Adipose tissue (tissue), 3 donors: ENCODE measurements around the gene GPX2. TPM values are rescaled to one million over a fixed set of nuclear protein-coding genes. Genes with fewer than 3 reads are reported as not detected.
"Not testable (repeated sequence)": the region's sequence is repeated elsewhere in the genome, so short reads cannot be mapped to it uniquely, and the experiment has no call there.

ENCODE experiments used
- H3K27ac ChIP-seq: one replicate; pipeline ENCODE4 v1.5.1; 2013; ENCODE audit warnings: low read depth, low read length
- WGBS, 3 donors: extraction: QIAGEN DNeasy Blood & Tissue Kit; methylation state at CpG; one replicate each; pipeline ENCODE4 v1.1.7; 2013; 5-methylcytosine and 5-hydroxymethylcytosine counted together
- polyA plus RNA-seq, 3 donors: library from polyadenylated mRNA; stranded (reverse); fragments of 200-250 nt; gene quantifications; one replicate each; pipeline ENCODE4 v1.2.3, GENCODE V29; 2013
- donor health status: healthy with polysubstance abuse.
- donor health status: Bipolar disorder and iron deficiency.
- donor health status: healthy.

The GPX2 gene
- polyA plus RNA-seq, 3 donors: 2.9 to 24.8 (median 3.3) TPM

- no peak overlapping the region for H3K27ac ChIP-seq
- WGBS, 3 donors: 78 to 87% (median 78%) methylated on average over 4 of the region's 4 CpGs
Measured at GRCh38 chr14:64926398-64926995, 16.0 kb downstream of the GPX2 start.

- 84 to 91% (median 91%) methylated on average over 3 of the region's 3 CpGs for WGBS, 3 donors
Measured at GRCh38 chr14:64923015-64923414, 19.5 kb downstream of the GPX2 start.

GRCh38 chr14:64920465-64920864 lies 22.1 kb downstream of the GPX2 start:
- no peak overlapping the region for H3K27ac ChIP-seq
- 69 to 84% (median 74%) methylated on average over 2 of the region's 2 CpGs for WGBS, 3 donors

More at GRCh38 chr14:64923015-64923414, 19.5 kb downstream of the GPX2 start:
- H3K27ac ChIP-seq: no peak overlapping the region

- no peak overlapping the region for H3K27ac ChIP-seq
- WGBS, 3 donors: 78 to 93% (median 89%) methylated on average over 5 of the region's 5 CpGs
Measured at GRCh38 chr14:64919618-64920017, 22.9 kb downstream of the GPX2 start.

GRCh38 chr14:64919215-64919614 lies 23.3 kb downstream of the GPX2 start:
- H3K27ac ChIP-seq: no peak overlapping the region

GRCh38 chr14:64918216-64918615 lies 24.3 kb downstream of the GPX2 start:
- WGBS, 3 donors: 84 to 94% (median 89%) methylated on average over 4 of the region's 4 CpGs
- H3K27ac ChIP-seq: no peak overlapping the region

- H3K27ac ChIP-seq: no peak overlapping the region
- WGBS, 3 donors: 66 to 84% (median 72%) methylated on average over 2 of the region's 2 CpGs
Measured at GRCh38 chr14:64915797-64916196, 26.7 kb downstream of the GPX2 start.

GRCh38 chr14:64915029-64915424 lies 27.5 kb downstream of the GPX2 start:
- 25 to 32% (median 26%) methylated on average over 4 of the region's 4 CpGs for WGBS, 3 donors
- H3K27ac ChIP-seq: peak overlapping the region; percentile 93

GRCh38 chr14:64914237-64915028 lies 28.1 kb downstream of the GPX2 start, which contains the start of gene CHURC1:
Gene CHURC1 (plus strand): TSS chr14:64914455. CDS start chr14:64914496, 41 bp downstream.
- H3K27ac ChIP-seq: peak within 1 kb of the TSS; percentile 93
- 0 to 1% (median 0%) methylated on average over 45 to 49 of the region's 49 CpGs for WGBS, 3 donors

GRCh38 chr14:64913477-64913876 lies 29.1 kb downstream of the GPX2 start:
- WGBS, 3 donors: 17 to 27% (median 21%) methylated on average over 1 of the region's 5 CpGs
- H3K27ac ChIP-seq: not testable (repeated sequence)

- no peak overlapping the region for H3K27ac ChIP-seq
- 0 to 52% (median 5%) methylated on average over 1 of the region's 1 CpG for WGBS, 3 donors
Measured at GRCh38 chr14:64912261-64912660, 30.3 kb downstream of the GPX2 start.

- no peak overlapping the region for H3K27ac ChIP-seq
- WGBS, 3 donors: 19 to 28% (median 27%) methylated on average over 3 of the region's 3 CpGs
Measured at GRCh38 chr14:64910847-64911495, 31.6 kb downstream of the GPX2 start.

GRCh38 chr14:64906022-64906421 lies 36.5 kb downstream of the GPX2 start:
- WGBS, 3 donors: 42 to 79% (median 44%) methylated on average over 6 of the region's 6 CpGs
- H3K27ac ChIP-seq: no peak overlapping the region

GRCh38 chr14:64899958-64900357 lies 42.6 kb downstream of the GPX2 start:
- H3K27ac ChIP-seq: no peak overlapping the region
- WGBS, 3 donors: 61 to 82% (median 65%) methylated on average over 1 of the region's 1 CpG

- no peak overlapping the region for H3K27ac ChIP-seq
- WGBS, 3 donors: 34 to 50% (median 43%) methylated on average over 2 of the region's 2 CpGs
Measured at GRCh38 chr14:64891839-64892375, 50.6 kb downstream of the GPX2 start.

- H3K27ac ChIP-seq: no peak overlapping the region
- WGBS, 3 donors: 78 to 91% (median 87%) methylated on average over 4 of the region's 4 CpGs
Measured at GRCh38 chr14:64891173-64891838, 51.2 kb downstream of the GPX2 start.

- WGBS, 3 donors: 90 to 93% (median 92%) methylated on average over 6 of the region's 6 CpGs
- H3K27ac ChIP-seq: no peak overlapping the region
Measured at GRCh38 chr14:64889352-64889751, 53.2 kb downstream of the GPX2 start.
